GM23248 (cell line): ENCODE measurements around the gene CANT1. TPM values are rescaled to one million over a fixed set of nuclear protein-coding genes. Genes with fewer than 3 reads are reported as not detected.
A peak's percentile ranks its signal among the peaks of the same experiment; 100 is the strongest.

Experiments used
- DNase-seq: peaks from one replicate; pipeline ENCODE4 v3.0.0-alpha.2; 2015
- H2AFZ ChIP-seq: fragments of 200-600 bp; sonication (generic); 2 replicates; pipeline ENCODE4 v1.6.1; 2016; ENCODE audit warnings: antibody characterized with exemption
- H3F3A ChIP-seq: fragments of 200-600 bp; sonication (generic); 2 replicates; pipeline ENCODE4 v1.6.1; 2016; ENCODE audit warnings: mild to moderate bottlenecking, antibody characterized with exemption, mixed run types; ENCODE audit not compliant: insufficient read depth
- H3K27ac ChIP-seq: fragments of 200-600 bp; sonication (generic); 2 replicates; pipeline ENCODE4 v1.5.1; 2016; ENCODE audit warnings: mild to moderate bottlenecking
- H3K27me3 ChIP-seq: fragments of 200-600 bp; sonication (generic); replicated peaks from 2 replicates; pipeline ENCODE4 v1.6.1; 2016; ENCODE audit warnings: mild to moderate bottlenecking; ENCODE audit not compliant: insufficient read depth
- H3K36me3 ChIP-seq: fragments of 200-600 bp; sonication (generic); 2 replicates; pipeline ENCODE4 v1.6.1; 2016; ENCODE audit warnings: low read depth, mild to moderate bottlenecking
- H3K4me1 ChIP-seq: fragments of 200-600 bp; sonication (generic); 2 replicates; pipeline ENCODE4 v1.6.1; 2016; ENCODE audit warnings: mild to moderate bottlenecking; ENCODE audit not compliant: insufficient read depth
- H3K4me2 ChIP-seq: fragments of 200-600 bp; sonication (generic); one replicate; pipeline ENCODE4 v1.6.1; 2016; ENCODE audit warnings: mild to moderate bottlenecking; ENCODE audit not compliant: unreplicated experiment
- H3K4me3 ChIP-seq: fragments of 200-600 bp; sonication (generic); 2 replicates; pipeline ENCODE4 v1.5.1; 2016; ENCODE audit warnings: mild to moderate bottlenecking
- H3K79me2 ChIP-seq: fragments of 200-600 bp; sonication (generic); 2 replicates; pipeline ENCODE4 v1.6.1; 2016; ENCODE audit warnings: mild to moderate bottlenecking; ENCODE audit not compliant: insufficient read depth
- H3K9ac ChIP-seq: fragments of 200-600 bp; sonication (generic); 2 replicates; pipeline ENCODE4 v1.6.1; 2016; ENCODE audit warnings: mild to moderate bottlenecking
- H3K9me2 ChIP-seq: fragments of 200-600 bp; sonication (generic); 2 replicates; pipeline ENCODE4 v1.6.1; 2016; ENCODE audit warnings: mixed run types, mild to moderate bottlenecking, moderate library complexity; ENCODE audit not compliant: insufficient read depth
- H3K9me3 ChIP-seq: fragments of 200-600 bp; sonication (generic); one replicate; pipeline ENCODE4 v1.6.1; 2017; ENCODE audit warnings: low read depth
- H4K20me1 ChIP-seq: fragments of 200-600 bp; sonication (generic); 2 replicates; pipeline ENCODE4 v1.6.0; 2016; ENCODE audit not compliant: insufficient read depth
- EZH2 ChIP-seq: fragments of 200-600 bp; sonication (generic); IDR thresholded peaks from 2 replicates; pipeline ENCODE4 v1.6.1; 2018; ENCODE audit warnings: antibody characterized with exemption, mild to moderate bottlenecking; ENCODE audit not compliant: insufficient read depth, poor library complexity, severe bottlenecking
- EZH2phosphoT487 ChIP-seq: fragments of 200-600 bp; sonication (generic); IDR thresholded peaks from 2 replicates; pipeline ENCODE4 v1.6.1; 2018; ENCODE audit warnings: antibody characterized with exemption, moderate library complexity, mild to moderate bottlenecking, low read depth; ENCODE audit not compliant: insufficient read depth
- WGBS, 2 experiments: methylation state at CpG; one replicate each; pipeline ENCODE4 v1.1.6; 2015 to 2017; ENCODE audit warnings: low lambda C conversion rate in 2 of 2, low coverage in 1 of 2; ENCODE audit errors: missing lambda C conversion rate in 2 of 2; 5-methylcytosine and 5-hydroxymethylcytosine counted together
- in situ Hi-C: fragments of 300-500 bp; cut with MboI; formaldehyde crosslinking; loops from 2 replicates; pipeline ENCODE4 v1.15.0; 2020
- polyA plus RNA-seq: library from polyadenylated mRNA; unstranded; fragments of >200 nt; fragmentation: Nextera tagmentation; extraction: Ambion mirVana; gene quantifications from 2 replicates; pipeline ENCODE4 v1.2.1, GENCODE V29; 2016
- total RNA-seq: library from RNA; depleted of rRNA; stranded (reverse); fragments of >200 nt; shearing (Covaris generic); gene quantifications from 2 replicates; pipeline ENCODE4 v1.2.3, GENCODE V29; 2014

Gene CANT1
- total and polyA plus RNA-seq, 2 experiments from 2014 or later, result 46.2 to 52.0 TPM

- Histone ChIP-seq H3K27me3 (no peaks in the 10 kb centered on the region), H3K27ac (no peak overlapping the region), H3K79me2 (no peaks in the 10 kb centered on the region), H3F3A (0 out of 2 replicates have a peak, but pooled peaks cover 8% of the 10 kb centered on the region), H3K4me3 (no peak overlapping the region), H3K9me2 (no peaks in the 10 kb centered on the region), H2AFZ (no peak overlapping the region), H3K9me3 (no peaks in the 10 kb centered on the region), H3K36me3 (no peaks in the 10 kb centered on the region), H4K20me1 (no peaks in the 10 kb centered on the region), H3K4me1 (peaks cover 10% of the 10 kb centered on the region; the same call in 1 of the 2 replicates), H3K4me2 (no peak overlapping the region), H3K9ac (no peak overlapping the region)
- in situ Hi-C loops, result loop anchor here (10.0 kb wide), 1 partner anchor 108 kb away; no protein-coding TSS in a partner anchor
- TF ChIP-seq EZH2phosphoT487, result no peak
- TF ChIP-seq EZH2, result no peak
- WGBS, 2 experiments, result 91 to 92% methylated on average over 15 of the region's 15 CpGs
- no peak for DNase-seq
These were observed 37.0 kb downstream of the CANT1 start for GRCh38 chr17:78972507-78973105.

GRCh38 chr17:78971756-78972506 lies 37.6 kb downstream of the CANT1 start:
- TF ChIP-seq EZH2phosphoT487 (no peak), EZH2 (no peak)
- 72 to 75% methylated on average over 21 to 22 of the region's 22 CpGs for WGBS, 2 experiments

GRCh38 chr17:78970834-78971755 lies 38.5 kb downstream of the CANT1 start:
- 26 to 28% methylated on average over 30 to 33 of the region's 33 CpGs for WGBS, 2 experiments
- H2AFZ ChIP-seq, result peak overlapping the region; percentile 65
- H3K27me3 ChIP-seq, result no peaks in the 10 kb centered on the region
- H3K9me3 ChIP-seq, result no peaks in the 10 kb centered on the region
- no peaks in the 10 kb centered on the region for H4K20me1 ChIP-seq
- H3K4me3 ChIP-seq, result no peak overlapping the region; the same call in 1 of the 2 replicates
- H3K4me2 ChIP-seq, result peak overlapping the region; percentile 46
- H3K36me3 ChIP-seq, result no peaks in the 10 kb centered on the region
- no peak for TF ChIP-seq EZH2phosphoT487
- no peak for TF ChIP-seq EZH2
- no peaks in the 10 kb centered on the region for H3K9me2 ChIP-seq
- peaks cover 9% of the 10 kb centered on the region; the same call in 1 of the 2 replicates for H3K4me1 ChIP-seq
- peak; percentile 75 for DNase-seq
- no peak overlapping the region for H3K27ac ChIP-seq
- in situ Hi-C loops, result loop anchor here (10.0 kb wide), 1 partner anchor 106 kb away; no protein-coding TSS in a partner anchor
- H3F3A ChIP-seq, result 0 out of 2 replicates have a peak, but pooled peaks cover 6% of the 10 kb centered on the region
- H3K79me2 ChIP-seq, result no peaks in the 10 kb centered on the region
- peak overlapping the region; percentile 30; the same call in 1 of the 2 replicates for H3K9ac ChIP-seq

More at GRCh38 chr17:78971756-78972506, 37.6 kb downstream of the CANT1 start:
- Histone ChIP-seq H3K27ac (no peak overlapping the region), H4K20me1 (no peaks in the 10 kb centered on the region), H3K27me3 (no peaks in the 10 kb centered on the region), H3K9me2 (no peaks in the 10 kb centered on the region), H2AFZ (peak overlapping the region; percentile 65), H3K9ac (peak overlapping the region; percentile 30; the same call in 1 of the 2 replicates), H3K4me2 (peak overlapping the region; percentile 46), H3F3A (0 out of 2 replicates have a peak, but pooled peaks cover 8% of the 10 kb centered on the region), H3K9me3 (no peaks in the 10 kb centered on the region), H3K36me3 (no peaks in the 10 kb centered on the region), H3K4me3 (no peak overlapping the region), H3K79me2 (no peaks in the 10 kb centered on the region), H3K4me1 (peaks cover 10% of the 10 kb centered on the region; the same call in 1 of the 2 replicates)
- DNase-seq, result no peak
- in situ Hi-C loops, result loop anchor here (10.0 kb wide), 1 partner anchor 107 kb away; no protein-coding TSS in a partner anchor
